HG03558 (cell line): ENCODE results near the gene CNTNAP5.

Source experiments
- ATAC-seq: cut with Tn5 transposase; IDR thresholded peaks from one replicate; pipeline ENCODE4 v1.9.1; 2021; ENCODE audit warnings: moderate number of reproducible peaks; ENCODE audit not compliant: unreplicated experiment; ENCODE audit errors: extremely low read depth

The CNTNAP5 gene

GRCh38 chr2:124025171-124025580, at the start of gene CNTNAP5:
CNTNAP5 (plus strand) TSS chr2:124025287; CDS start chr2:124025651, 364 bp downstream.
- no peak for ATAC-seq

GRCh38 chr2:123976054-123976648, 48.9 kb upstream of the CNTNAP5 start:
- ATAC-seq: no peak

- peak; percentile 52 for ATAC-seq
Observed at GRCh38 chr2:123993728-123994323, 31.3 kb upstream of the CNTNAP5 start.

GRCh38 chr2:123999681-124000080, 25.4 kb upstream of the CNTNAP5 start:
- ATAC-seq: no peak

GRCh38 chr2:124001696-124002430, 23.2 kb upstream of the CNTNAP5 start:
- no peak for ATAC-seq

- no peak for ATAC-seq
Observed at GRCh38 chr2:124018890-124019289, 6.2 kb upstream of the CNTNAP5 start.

- ATAC-seq: no peak
Observed at GRCh38 chr2:124024561-124025170, 421 bp upstream of the CNTNAP5 start.

GRCh38 chr2:124025891-124026434, 876 bp downstream of the CNTNAP5 start:
- no peak for ATAC-seq

GRCh38 chr2:124026503-124026902, 1.4 kb downstream of the CNTNAP5 start:
- no peak for ATAC-seq

- ATAC-seq: peak; percentile 93
Observed at GRCh38 chr2:124027182-124027581, 2.1 kb downstream of the CNTNAP5 start.

GRCh38 chr2:124032799-124033198, 7.7 kb downstream of the CNTNAP5 start:
- no peak for ATAC-seq

- ATAC-seq: no peak
Observed at GRCh38 chr2:124034265-124034664, 9.2 kb downstream of the CNTNAP5 start.

- no peak for ATAC-seq
Observed at GRCh38 chr2:124035001-124035400, 9.9 kb downstream of the CNTNAP5 start.

- no peak for ATAC-seq
Observed at GRCh38 chr2:124039032-124039431, 13.9 kb downstream of the CNTNAP5 start.

- ATAC-seq: no peak
Observed at GRCh38 chr2:124039762-124040291, 14.7 kb downstream of the CNTNAP5 start.

- ATAC-seq: no peak
Observed at GRCh38 chr2:124045894-124046293, 20.8 kb downstream of the CNTNAP5 start.

GRCh38 chr2:124046332-124046731, 21.2 kb downstream of the CNTNAP5 start:
- no peak for ATAC-seq

- no peak for ATAC-seq
Observed at GRCh38 chr2:124048102-124048501, 23.0 kb downstream of the CNTNAP5 start.

- ATAC-seq: no peak
Observed at GRCh38 chr2:124048664-124049063, 23.6 kb downstream of the CNTNAP5 start.

GRCh38 chr2:124049136-124049535, 24.0 kb downstream of the CNTNAP5 start:
- ATAC-seq: no peak
